ENCODE data around the gene PDZD2. TPM values are rescaled to one million over a fixed set of nuclear protein-coding genes. Genes with fewer than 3 reads are reported as not detected.
A peak's percentile ranks its signal among the peaks of the same experiment; 100 is the strongest.

The PDZD2 gene
- total and polyA plus RNA-seq, 12 donors = 2.2 to 10.3 (median 5.0) TPM

GRCh38 chr5:31850981-31851689 lies 212.2 kb downstream of the PDZD2 start:
- H3K9me3 ChIP-seq (replicated peaks in 1 of 3) = no peaks in the 10 kb centered on the region
- TF ChIP-seq POLR2A (IDR thresholded peaks at IDR 0.05) (no peak), CTCF (IDR thresholded peaks at IDR 0.05) (no peak)
- H3K27me3 ChIP-seq = no peaks in the 10 kb centered on the region
- H3K36me3 ChIP-seq (replicated peaks in 1 of 2) = no peaks in the 10 kb centered on the region
- H3K27ac ChIP-seq = no peak overlapping the region
- intact Hi-C loops (cut with DNase I) = no loop called here
- peaks cover 0 to 6% of the 10 kb centered on the region in 2 donors for H3K4me1 ChIP-seq (replicated peaks in 1 of 2)
- no peak for DNase-seq
- 51 to 75% (median 62%) methylated on average over 4 of the region's 4 CpGs for WGBS, 4 donors
- no peak overlapping the region for H3K4me3 ChIP-seq

DNA sequence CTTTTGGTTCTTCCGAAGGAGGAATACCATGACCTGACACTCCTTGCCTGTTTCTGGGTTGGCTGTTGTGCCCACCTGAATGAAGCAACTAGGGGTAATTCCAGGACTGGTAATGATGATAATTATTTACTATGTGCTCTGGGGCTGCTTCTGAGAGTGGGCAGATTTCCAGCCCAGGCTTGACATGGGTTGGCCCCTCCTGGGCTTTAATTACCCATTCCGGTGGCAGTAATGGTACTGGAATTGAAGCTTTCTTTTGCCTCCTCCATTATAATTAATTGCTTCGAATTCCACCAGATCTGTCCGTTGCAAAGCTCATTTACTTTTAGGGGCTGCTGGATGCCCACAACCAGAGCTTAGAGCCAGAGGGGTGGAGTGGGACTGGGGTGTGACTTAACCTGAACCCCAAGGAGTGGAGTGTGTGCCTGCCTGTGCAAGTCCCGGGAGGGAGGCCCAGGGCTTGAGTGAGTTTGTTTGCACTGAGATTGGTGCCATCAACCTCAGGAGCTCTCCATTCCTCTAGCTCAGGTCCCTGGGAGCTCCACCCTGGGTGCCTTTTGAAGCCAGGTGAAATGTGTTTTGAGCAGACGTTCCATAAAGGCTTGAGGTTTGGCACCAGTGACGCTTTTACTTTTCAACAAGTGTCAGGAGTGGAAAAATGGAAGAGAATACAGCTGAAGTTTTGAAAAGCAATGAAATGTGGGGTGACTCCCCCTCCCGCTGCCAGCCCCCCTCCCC lies 214.6 kb downstream of the PDZD2 start:
- no peaks in the 10 kb centered on the region for H3K27me3 ChIP-seq
- no peaks in the 10 kb centered on the region for H3K36me3 ChIP-seq (replicated peaks in 1 of 2)
- intact Hi-C loops (cut with DNase I) = no loop called here
- no peaks in the 10 kb centered on the region for H3K9me3 ChIP-seq (replicated peaks in 1 of 3)
- H3K4me3 ChIP-seq = no peak overlapping the region
- peaks cover 0 to 6% of the 10 kb centered on the region in 2 donors for H3K4me1 ChIP-seq (replicated peaks in 1 of 2)
- TF ChIP-seq CTCF (IDR thresholded peaks at IDR 0.05) = no peak
- WGBS, 4 donors = 64 to 78% (median 74%) methylated on average over 6 to 8 of the region's 8 CpGs
- peak overlapping the region in 1 of 5 donors; percentile 30 for H3K27ac ChIP-seq
- no peak for DNase-seq

DNA sequence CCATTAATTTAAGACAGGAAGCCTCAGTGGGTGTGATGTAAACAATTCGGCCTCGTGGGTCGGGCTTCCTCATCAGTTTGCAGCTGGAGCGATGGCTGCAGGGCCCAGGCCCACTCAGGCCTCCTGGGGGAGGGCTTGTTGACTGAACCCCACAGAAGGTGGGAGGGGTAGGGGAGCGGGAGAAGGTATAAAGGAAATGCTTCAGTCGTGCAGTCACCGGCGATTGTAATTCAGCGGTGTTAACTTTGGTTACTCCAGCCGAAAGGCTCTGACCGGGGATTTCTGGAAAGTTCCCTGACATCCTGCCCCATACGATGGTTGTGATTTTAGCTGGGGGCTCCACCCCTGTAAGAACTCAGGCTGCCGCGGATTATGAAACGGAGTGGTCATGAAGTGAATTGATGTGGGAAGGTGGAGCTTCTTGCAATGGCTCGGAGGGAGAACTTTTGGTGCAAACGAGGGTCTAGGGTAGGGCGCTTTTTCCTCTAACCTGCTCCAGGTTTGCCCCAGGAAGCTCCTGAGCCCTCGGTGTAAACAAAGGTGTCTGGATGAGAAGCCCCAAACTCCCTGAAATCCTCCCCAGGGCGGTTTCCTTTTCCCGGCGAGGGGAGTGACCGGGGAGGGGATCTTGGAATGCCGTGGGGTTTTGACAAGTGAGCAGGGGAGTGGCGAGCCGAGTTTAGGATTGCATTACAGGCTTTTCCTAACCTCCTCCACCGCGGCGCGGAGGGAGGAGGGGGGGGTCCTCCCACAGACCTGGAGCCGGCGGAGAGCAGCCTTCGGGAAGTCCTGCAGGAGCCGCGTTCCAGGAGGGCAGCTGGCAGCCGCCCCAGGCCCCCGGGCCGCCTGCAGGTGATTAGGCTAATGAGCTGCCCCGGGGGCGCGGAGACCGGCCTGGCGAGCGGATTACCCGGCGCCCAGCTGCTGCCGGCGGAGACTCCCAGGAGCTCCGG lies 215.5 kb downstream of the PDZD2 start:
- intact Hi-C loops (cut with DNase I) = no loop called here
- Histone ChIP-seq H3K36me3 (replicated peaks in 1 of 2) (no peaks in the 10 kb centered on the region), H3K27me3 (no peaks in the 10 kb centered on the region), H3K9me3 (replicated peaks in 1 of 3) (peaks cover 0 to 7% (median 0%) of the 10 kb centered on the region in 3 donors), H3K4me3 (peak overlapping the region in 2 of 4 donors; percentile 32 to 80), H3K27ac (peak overlapping the region in 2 of 5 donors; percentile 7 to 69), H3K4me1 (replicated peaks in 1 of 2) (peaks cover 0 to 6% of the 10 kb centered on the region in 2 donors)
- DNase-seq = peak in 5 of 7 donors; percentile 16 to 32 (median 24)
- WGBS, 4 donors = 12 to 29% (median 17%) methylated on average over 21 to 49 of the region's 49 CpGs
- TF ChIP-seq POLR2A (IDR thresholded peaks at IDR 0.05) (no peak), CTCF (IDR thresholded peaks at IDR 0.05) (no peak)
